NCI-H187 treated with DMSO at 0.1 percent for 48 hours (cell line): ENCODE data around the gene ANTKMT.
"Not testable (repeated sequence)": the region's sequence is repeated elsewhere in the genome, so short reads cannot be mapped to it uniquely, and the experiment has no call there.

Experiments
- DNase-seq: peaks from one replicate; lab custom pipeline; 2025; lab: John Stamatoyannopoulos, UW

ANTKMT gene

DNA sequence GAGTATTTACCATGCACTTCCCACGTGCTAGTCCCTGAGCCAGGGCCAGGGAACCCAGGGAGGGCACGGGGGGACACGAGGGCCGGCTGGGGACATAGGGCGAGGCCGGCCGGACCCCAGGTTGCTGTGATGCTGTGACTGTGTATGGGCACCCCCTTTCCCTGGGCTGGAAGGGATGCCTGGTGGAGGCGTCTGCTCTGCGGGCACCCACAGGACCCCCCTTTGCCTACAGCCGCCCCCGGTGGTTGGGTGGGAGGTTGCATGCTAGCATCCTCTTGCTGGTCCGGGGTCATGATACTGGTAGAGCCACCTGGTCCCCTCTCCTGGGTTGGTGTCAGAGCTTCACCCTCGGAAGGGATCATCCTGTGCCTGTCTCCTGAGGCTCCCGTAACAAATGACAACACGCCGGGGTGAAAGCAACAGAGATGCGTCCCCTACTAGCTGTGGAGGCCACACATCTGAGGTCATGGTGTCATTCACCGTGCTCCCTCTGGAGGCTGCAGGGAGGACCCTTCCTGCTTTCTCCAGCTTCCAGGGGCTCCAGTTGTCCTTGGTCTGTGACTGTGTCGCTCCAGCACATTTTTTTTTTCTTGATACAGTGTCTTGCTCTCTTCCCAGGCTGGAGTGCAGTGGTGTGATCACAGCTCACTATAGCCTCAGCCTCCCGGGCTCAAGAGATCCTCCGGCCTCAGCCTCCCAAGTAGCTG, 23.0 kb downstream of the ANTKMT start:
- no peak for DNase-seq

DNA sequence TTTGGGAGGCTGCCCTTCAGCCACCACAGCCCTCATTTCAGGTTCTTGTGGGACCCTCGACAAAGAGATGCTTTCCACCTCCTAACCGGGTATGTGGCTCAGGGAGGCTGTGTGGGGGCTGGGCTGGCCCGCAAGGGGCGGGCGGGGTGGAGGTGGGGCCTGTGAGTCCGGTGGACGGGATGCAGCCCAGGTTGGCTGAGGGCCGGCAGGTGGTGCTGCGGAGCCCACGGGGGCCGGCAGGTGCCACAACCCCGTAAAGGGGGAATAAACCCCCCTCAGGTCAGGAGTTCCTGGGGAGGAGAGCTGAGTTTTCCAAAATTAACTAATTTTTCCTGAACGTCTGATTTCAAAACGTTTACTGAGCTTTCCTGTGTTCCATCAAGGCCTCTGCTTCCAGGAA, 24.8 kb downstream of the ANTKMT start:
- DNase-seq = no peak

DNA sequence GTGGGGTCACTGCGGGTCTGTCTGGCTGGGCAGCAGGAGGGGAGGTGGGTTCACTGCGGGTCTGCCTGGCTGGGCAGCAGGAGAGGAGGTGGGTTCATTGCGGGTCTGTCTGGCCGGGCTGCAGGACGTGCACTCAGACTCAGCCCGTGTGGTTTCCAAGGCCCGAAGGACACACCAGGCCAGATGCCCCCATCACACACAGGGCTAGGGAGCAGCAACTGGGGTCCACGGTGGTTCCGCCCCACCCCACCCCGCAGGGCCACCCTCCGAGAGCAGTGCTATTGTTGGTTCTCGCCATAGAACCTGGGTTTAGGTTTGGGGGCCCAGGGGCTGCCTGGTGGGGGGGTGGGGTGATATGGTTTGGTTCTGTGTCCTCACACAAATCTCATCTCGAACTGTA, 25.7 kb downstream of the ANTKMT start:
- DNase-seq = no peak

- DNase-seq = no peak
Observed at GRCh38 chr16:747978-748746, 27.2 kb downstream of the ANTKMT start.

DNA sequence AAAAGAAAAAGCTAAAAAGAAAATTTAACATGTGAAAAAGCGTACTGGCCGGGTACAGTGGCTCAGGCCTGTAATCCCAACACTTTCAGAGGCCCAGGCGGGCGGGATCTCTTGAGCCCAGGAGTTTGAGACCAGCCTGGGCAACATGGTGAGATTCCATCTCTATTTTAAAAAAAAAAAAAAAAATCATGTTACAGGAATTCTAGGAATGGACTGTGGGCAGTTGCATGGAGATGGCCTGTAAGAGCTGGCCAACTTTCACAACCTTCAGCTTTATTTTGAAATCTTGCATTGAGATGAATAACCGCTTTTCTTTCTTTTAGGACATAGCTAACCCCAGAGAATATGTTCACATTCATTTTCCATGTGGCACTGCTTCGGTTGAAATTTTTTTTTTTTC, 28.1 kb downstream of the ANTKMT start:
- DNase-seq = no peak

- no peak for DNase-seq
Observed at GRCh38 chr16:750485-750884, 29.5 kb downstream of the ANTKMT start.

DNA sequence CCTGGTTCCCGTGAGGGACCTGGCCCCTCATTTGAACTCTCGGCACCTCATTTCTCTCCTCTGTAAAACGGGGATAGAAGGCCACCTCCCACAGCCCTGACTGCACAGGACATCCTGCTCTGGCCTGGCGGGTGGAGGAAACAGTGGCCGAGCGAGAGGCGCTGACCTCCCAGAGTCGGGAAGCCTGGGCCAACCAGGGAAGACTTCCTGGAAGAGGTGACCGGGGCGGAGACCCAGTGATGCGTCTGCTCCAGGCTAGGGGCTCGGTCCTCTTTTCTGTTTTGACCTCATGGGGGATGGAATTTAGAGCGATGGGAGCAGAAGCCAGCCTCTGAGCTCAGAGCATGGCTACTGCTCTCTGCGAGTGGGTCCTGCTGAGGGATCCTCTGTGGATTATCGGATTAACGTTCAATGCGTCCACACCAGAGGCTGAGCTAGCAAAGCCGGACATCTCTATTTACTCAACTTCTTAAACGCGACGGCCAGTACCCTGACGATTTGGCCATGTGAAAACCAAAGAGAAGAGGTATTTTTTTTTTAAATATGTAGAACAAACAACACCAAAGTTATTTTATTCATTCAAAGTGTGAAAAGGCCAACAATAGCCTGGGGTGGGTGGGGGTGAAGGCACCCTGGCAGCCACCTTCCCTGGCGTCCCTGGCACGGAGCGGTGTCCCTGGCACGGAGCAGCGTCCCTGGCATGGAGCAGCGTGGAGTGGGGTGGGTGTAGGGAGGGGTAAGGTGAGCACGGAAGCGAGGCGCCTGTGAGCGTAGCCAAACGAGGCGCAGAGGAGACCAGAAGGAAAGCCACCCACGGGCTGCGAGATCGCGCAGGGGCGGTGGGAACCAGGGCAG, 30.4 kb downstream of the ANTKMT start:
- no peak for DNase-seq

DNA sequence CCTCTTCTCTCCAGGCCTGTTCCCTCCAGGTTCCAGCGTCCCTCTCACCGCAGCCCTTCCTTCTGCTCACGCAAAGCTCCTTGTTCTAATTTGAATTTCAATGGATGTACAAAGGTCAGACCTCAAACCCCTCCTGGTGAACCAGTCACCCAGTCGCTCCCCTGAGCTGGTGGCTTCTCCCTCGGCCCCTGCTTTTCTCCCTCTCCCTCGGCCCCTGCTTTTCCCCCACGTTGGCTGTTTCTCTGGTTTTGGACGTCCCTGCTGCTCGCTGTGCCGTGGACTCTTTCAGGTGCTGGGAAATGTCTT, 31.0 kb downstream of the ANTKMT start:
- no peak for DNase-seq

- not testable (repeated sequence) for DNase-seq
Observed at GRCh38 chr16:754121-754607, 33.2 kb downstream of the ANTKMT start.

GRCh38 chr16:754656-755055, 33.7 kb downstream of the ANTKMT start:
- DNase-seq = no peak

- DNase-seq = no peak
Observed at GRCh38 chr16:756428-756827, 35.5 kb downstream of the ANTKMT start.

DNA sequence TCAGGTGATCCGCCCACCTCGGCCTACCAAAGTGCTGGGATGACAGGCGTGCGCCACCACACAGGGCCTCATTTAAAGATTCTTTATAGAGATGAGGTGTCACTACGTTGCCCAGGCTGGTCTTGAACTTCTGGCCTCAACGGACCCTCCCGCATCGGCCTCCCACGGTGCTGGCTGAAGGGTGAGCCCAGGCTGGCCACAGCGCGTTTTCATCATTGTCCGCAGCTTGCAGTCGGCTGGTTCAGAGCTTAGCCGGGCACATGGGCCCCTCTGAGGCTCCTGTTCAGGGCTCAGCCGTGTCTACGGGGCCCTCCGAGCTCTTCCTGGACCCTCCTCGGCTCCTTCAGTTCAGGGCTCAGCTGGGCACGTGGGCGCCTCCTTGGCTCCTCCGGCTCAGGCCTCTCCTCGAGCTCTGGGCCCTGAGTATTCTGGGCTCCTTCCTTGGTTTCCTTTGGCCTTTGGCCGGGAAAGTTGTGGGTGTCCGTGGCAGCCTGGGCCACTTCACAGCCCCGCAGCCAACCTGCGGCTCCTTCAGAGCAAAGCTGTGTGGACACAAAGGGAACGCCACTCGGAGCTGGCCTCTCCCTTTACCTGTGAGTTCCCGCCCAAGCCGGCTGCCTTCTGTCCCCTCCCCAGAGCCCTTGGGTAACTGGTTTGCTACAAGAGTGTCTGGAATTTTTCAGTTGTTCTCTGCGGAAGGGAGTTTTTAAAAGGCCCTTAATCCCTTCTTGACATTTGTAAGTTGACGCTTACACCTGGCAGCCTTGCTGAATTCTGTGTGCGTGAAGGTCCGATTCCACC, 38.4 kb downstream of the ANTKMT start:
- DNase-seq = no peak

GRCh38 chr16:760065-760464, 39.1 kb downstream of the ANTKMT start:
- no peak for DNase-seq

- DNase-seq = no peak
Observed at GRCh38 chr16:760545-761343, 39.8 kb downstream of the ANTKMT start, which contains the start of gene MSLN. Gene MSLN, plus strand, starts transcription at chr16:760734. Its CDS starts 1,947 bp downstream, at chr16:762681.

DNA sequence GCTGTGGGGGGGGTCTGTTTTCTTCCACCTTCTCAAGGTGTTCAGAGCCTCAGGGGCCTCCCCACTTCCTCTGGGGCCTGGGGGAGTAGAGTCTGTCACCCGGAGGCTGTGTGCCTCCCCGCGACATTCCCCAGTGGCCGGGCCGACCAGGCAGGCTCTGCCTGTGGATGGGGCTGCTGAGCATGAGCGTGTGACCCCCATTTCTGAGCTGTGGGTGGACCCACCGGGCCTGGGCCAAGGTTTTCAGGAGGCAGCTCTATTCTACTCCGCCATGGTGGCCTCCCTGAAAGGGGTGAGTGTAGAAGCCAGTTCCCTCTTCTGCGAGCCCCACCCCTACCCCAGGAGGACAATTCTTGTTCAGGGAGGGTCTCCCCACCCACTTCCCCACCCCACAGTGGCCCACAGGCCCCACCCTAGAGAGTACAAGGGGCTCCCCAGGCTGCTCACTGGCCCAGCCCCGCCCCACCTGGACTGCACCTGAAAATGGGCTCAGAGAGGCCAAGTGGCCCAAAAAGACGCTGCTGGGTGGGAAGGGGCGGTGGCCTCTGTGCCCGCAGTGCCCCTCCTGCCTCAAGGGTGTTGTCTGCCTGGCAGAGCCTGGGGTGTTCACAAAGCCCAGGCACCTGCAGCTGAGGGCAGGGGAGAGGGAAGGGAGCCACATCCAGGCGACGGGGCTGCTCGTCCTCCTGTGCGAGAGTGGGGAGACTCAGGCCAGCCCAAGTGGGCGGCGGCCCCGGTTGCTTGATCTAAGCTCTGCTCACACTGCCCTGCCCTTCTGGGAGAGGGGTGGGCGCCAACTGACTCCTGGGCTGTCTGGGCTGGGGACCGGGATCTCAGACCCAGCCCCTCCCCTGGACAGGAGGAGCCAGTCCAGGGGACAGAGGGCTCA, 40.9 kb downstream of the ANTKMT start:
- DNase-seq = no peak

DNA sequence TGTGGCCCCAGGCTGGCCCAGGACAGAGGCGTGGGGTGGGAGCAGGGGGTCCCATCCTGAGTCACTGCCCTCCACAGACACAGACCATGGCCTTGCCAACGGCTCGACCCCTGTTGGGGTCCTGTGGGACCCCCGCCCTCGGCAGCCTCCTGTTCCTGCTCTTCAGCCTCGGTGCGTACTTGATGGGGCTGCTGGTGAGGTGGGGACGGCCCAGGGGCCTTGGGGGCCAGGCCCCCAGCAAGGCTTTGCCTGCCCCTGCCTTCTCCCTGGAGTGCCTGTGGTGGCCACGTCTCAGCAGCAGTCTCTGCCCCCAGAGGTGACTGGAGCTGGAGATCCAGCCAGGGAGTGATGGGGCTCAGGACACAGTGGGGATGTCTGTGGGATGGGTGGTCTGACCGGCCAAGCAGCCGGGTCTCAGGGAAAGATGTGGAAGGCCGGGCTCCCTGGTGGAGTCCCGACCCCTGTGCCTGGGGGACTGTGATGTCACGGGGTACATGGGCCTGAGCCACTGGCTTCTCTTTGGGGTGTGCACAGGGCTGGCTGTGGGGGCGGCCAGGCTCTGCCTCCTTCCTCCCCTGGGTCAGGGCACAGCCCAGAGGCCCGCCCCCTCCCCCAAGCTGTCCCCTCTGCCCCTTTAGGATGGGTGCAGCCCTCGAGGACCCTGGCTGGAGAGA, 41.8 kb downstream of the ANTKMT start:
- DNase-seq = no peak

- no peak for DNase-seq
Observed at GRCh38 chr16:763369-764183, 42.6 kb downstream of the ANTKMT start.

- DNase-seq = no peak
Observed at GRCh38 chr16:764184-764750, 43.3 kb downstream of the ANTKMT start.
